ENCODE results near the gene GRIP2.

Gene GRIP2

GRCh38 chr3:14461748-14462324 lies 78.3 kb downstream of the GRIP2 start:
- peak; percentile 74 for TF ChIP-seq CTCF (IDR thresholded peaks at IDR 0.05)

GRCh38 chr3:14461006-14461747 lies 79.0 kb downstream of the GRIP2 start:
- TF ChIP-seq CTCF (IDR thresholded peaks at IDR 0.05), result no peak

GRCh38 chr3:14460342-14461005 lies 79.7 kb downstream of the GRIP2 start:
- no peak for TF ChIP-seq CTCF (IDR thresholded peaks at IDR 0.05)

GRCh38 chr3:14459787-14460186 lies 80.4 kb downstream of the GRIP2 start:
- no peak for TF ChIP-seq CTCF (IDR thresholded peaks at IDR 0.05)

GRCh38 chr3:14459384-14459783 lies 80.8 kb downstream of the GRIP2 start:
- no peak for TF ChIP-seq CTCF (IDR thresholded peaks at IDR 0.05)

- TF ChIP-seq CTCF (IDR thresholded peaks at IDR 0.05), result no peak
Measured at GRCh38 chr3:14458434-14459275, 81.5 kb downstream of the GRIP2 start.

GRCh38 chr3:14457999-14458398 lies 82.1 kb downstream of the GRIP2 start:
- no peak for TF ChIP-seq CTCF (IDR thresholded peaks at IDR 0.05)
